GM23338 (cell line): ENCODE measurements around the gene ZNF823. TPM values are rescaled to one million over a fixed set of nuclear protein-coding genes. Genes with fewer than 3 reads are reported as not detected.
A peak's percentile ranks its signal among the peaks of the same experiment; 100 is the strongest.

ENCODE experiments used
- ATAC-seq: fragments of 200-7000 bp; cut with Tn5 transposase; 3 replicates; pipeline ENCODE4 v1.9.1; 2020
- DNase-seq: peaks from one replicate; pipeline ENCODE4 v3.0.0-alpha.2; 2015; ENCODE audit warnings: low spot score
- H2AFZ ChIP-seq: fragments of 200-600 bp; sonication (generic); 2 replicates; pipeline ENCODE4 v1.8.0; 2016; ENCODE audit warnings: antibody characterized with exemption, mild to moderate bottlenecking, moderate library complexity
- H3F3A ChIP-seq: fragments of 200-600 bp; sonication (generic); replicated peaks from 2 replicates; pipeline ENCODE4 v1.8.0; 2017; ENCODE audit warnings: antibody characterized with exemption, mixed run types, low read depth
- H3K27ac ChIP-seq: fragments of 200-600 bp; sonication (generic); 2 replicates; pipeline ENCODE4 v1.6.1; 2016; ENCODE audit warnings: low read depth
- H3K27me3 ChIP-seq: fragments of 200-600 bp; sonication (generic); 2 replicates; pipeline ENCODE4 v1.8.0; 2016; ENCODE audit warnings: mild to moderate bottlenecking, mixed run types, moderate library complexity; ENCODE audit not compliant: insufficient read depth
- H3K36me3 ChIP-seq: fragments of 200-600 bp; sonication (generic); 2 replicates; pipeline ENCODE4 v1.8.0; 2016; ENCODE audit warnings: mild to moderate bottlenecking; ENCODE audit not compliant: insufficient read depth
- H3K4me1 ChIP-seq: fragments of 200-600 bp; sonication (generic); 2 replicates; pipeline ENCODE4 v1.8.0; 2016; ENCODE audit warnings: mild to moderate bottlenecking, moderate library complexity; ENCODE audit not compliant: insufficient read depth
- H3K4me2 ChIP-seq: fragments of 200-600 bp; sonication (generic); 2 replicates; pipeline ENCODE4 v1.7.1; 2017; ENCODE audit warnings: mixed run types
- H3K4me3 ChIP-seq: fragments of 200-600 bp; sonication (generic); 2 replicates; pipeline ENCODE4 v1.6.1; 2016; ENCODE audit warnings: mixed run types
- H3K79me2 ChIP-seq: fragments of 200-600 bp; sonication (generic); replicated peaks from 2 replicates; pipeline ENCODE4 v1.8.0; 2017; ENCODE audit warnings: mild to moderate bottlenecking; ENCODE audit not compliant: insufficient read depth
- H3K9me2 ChIP-seq: fragments of 200-600 bp; sonication (generic); 2 replicates; pipeline ENCODE4 v1.8.0; 2017; ENCODE audit not compliant: insufficient read depth
- H4K20me1 ChIP-seq: fragments of 200-600 bp; sonication (generic); replicated peaks from 2 replicates; pipeline ENCODE4 v1.8.0; 2017; ENCODE audit warnings: mild to moderate bottlenecking; ENCODE audit not compliant: insufficient read depth
- H3K27ac Mint-ChIP-seq: 2 replicates; pipeline ENCODE4 v1.8.0; 2020; ENCODE audit warnings: inconsistent platforms, mild to moderate bottlenecking, moderate library complexity, mixed read lengths
- H3K27me3 Mint-ChIP-seq: 3 replicates; pipeline ENCODE4 v1.8.0; 2022; ENCODE audit warnings: low read depth, mild to moderate bottlenecking, moderate library complexity, mixed read lengths, inconsistent platforms; ENCODE audit not compliant: insufficient read depth, poor library complexity
- H3K36me3 Mint-ChIP-seq: 3 replicates; pipeline ENCODE4 v1.8.0; 2021; ENCODE audit warnings: low read depth, mild to moderate bottlenecking, inconsistent platforms, moderate library complexity, mixed read lengths
- H3K4me1 Mint-ChIP-seq: 3 replicates; pipeline ENCODE4 v1.8.0; 2020; ENCODE audit warnings: mild to moderate bottlenecking, inconsistent platforms, mixed read lengths
- H3K4me3 Mint-ChIP-seq: 3 replicates; pipeline ENCODE4 v1.8.0; 2021; ENCODE audit warnings: moderate library complexity, mild to moderate bottlenecking, inconsistent platforms, mixed read lengths
- H3K9me3 Mint-ChIP-seq: 3 replicates; pipeline ENCODE4 v1.8.0; 2020; ENCODE audit warnings: moderate library complexity, mild to moderate bottlenecking, inconsistent platforms, mixed read lengths
- CREB1 ChIP-seq: fragments of 250-450 bp; sonication (Bioruptor Pico); IDR thresholded peaks from 2 replicates; pipeline ENCODE4 v1.5.0; 2020; ENCODE audit warnings: low read depth, mild to moderate bottlenecking, moderate library complexity
- EZH2phosphoT487 ChIP-seq: fragments of 200-600 bp; sonication (generic); IDR thresholded peaks from one replicate; pipeline ENCODE4 v1.8.1; 2018; ENCODE audit warnings: antibody characterized with exemption; ENCODE audit not compliant: unreplicated experiment
- POLR2AphosphoS5 ChIP-seq: IDR thresholded peaks from 2 replicates; pipeline ENCODE4 v1.6.1; 2016; ENCODE audit warnings: antibody characterized with exemption, low read depth
- STAT1 ChIP-seq: IDR thresholded peaks from one replicate; pipeline ENCODE4 v1.6.1; 2016; ENCODE audit warnings: antibody characterized with exemption; ENCODE audit not compliant: unreplicated experiment
- ZNF114 ChIP-seq: fragments of 250-450 bp; sonication (Bioruptor Pico); IDR thresholded peaks from 2 replicates; pipeline ENCODE4 v1.5.0; 2020; ENCODE audit warnings: mild to moderate bottlenecking, moderate library complexity
- ZNF331 ChIP-seq: fragments of 250-450 bp; sonication (Bioruptor Pico); IDR thresholded peaks from 2 replicates; pipeline ENCODE4 v1.5.0; 2020; ENCODE audit warnings: low read depth, mild to moderate bottlenecking, moderate library complexity
- long read RNA-seq: library from polyadenylated mRNA; unstranded; transcript quantifications from one replicate; pipeline ENCODE4 v2.0.0, GENCODE V29; 2020; ENCODE audit not compliant: unreplicated experiment
- polyA plus RNA-seq: library from polyadenylated mRNA; unstranded; fragments of >200 nt; fragmentation: Nextera tagmentation; extraction: Ambion mirVana; gene quantifications from 2 replicates; pipeline ENCODE4 v1.2.1, GENCODE V29; 2016
- total RNA-seq: library from RNA; depleted of rRNA; stranded (reverse); fragments of >200 nt; shearing (Covaris generic); gene quantifications from 2 replicates; pipeline ENCODE4 v1.2.3, GENCODE V29; 2014; rRNA removed
- TF ChIP-seq, protein P1 (sequence below): IDR thresholded peaks from one replicate; pipeline ENCODE4 v1.6.1; 2018; ENCODE audit warnings: antibody characterized with exemption; ENCODE audit not compliant: unreplicated experiment

ZNF823 gene
- 3.0 and 7.1 TPM in 2 replicates for total RNA-seq
- polyA plus RNA-seq, result 1.0 and 1.3 TPM in 2 replicates
- long read RNA-seq, partial matches to known transcripts, result 0 of 2 reads
- long read RNA-seq, other reads (novel, unspliced or antisense), result 1 of 2 reads

DNA sequence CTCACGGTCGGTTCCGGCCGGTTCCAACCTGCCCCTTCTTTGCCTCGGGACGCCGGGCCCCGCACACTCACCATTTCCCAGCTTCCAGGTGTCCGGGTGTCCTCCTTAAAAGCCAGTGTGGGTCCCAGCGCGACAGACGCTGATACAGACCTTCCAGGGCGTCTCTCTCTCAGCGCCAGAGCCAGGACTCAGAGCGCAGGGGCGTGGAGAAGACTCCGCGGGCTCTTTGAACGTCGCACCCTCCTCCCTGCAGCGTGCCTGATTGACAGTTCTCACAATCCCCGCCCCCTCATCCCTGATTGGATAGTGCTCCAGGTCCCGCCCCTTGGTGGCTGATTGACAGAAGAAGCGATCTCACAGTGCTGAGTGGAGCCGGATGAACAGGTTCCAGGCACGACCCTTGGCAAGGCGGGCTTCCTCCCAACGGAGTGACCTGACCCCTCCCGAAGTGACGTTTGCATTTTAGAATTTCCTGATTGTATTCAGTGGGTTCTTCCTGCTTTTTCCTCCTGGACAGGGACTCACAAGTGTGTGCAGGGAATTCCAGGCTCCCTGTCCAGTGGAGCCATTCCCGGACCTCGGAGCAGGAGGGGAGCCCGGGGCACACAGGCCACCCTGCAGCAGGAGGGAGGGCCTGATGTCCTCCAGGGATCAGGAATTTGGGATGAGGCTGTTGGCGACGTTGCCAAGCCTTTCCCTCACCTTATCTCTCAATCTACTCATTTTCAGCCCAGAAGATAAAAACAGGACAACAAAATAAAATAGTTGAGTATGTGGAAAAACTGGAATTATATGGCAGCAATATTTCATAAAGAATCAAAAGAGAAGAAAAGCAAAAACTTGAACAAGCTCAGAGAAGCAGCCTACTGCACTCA, at the start of gene ZNF823:
Gene ZNF823 (minus strand): TSS at position 201 of the 875 bp plus-strand sequence. CDS start 127 bp downstream, at position 74.
- Histone ChIP-seq H3K27me3 (peaks cover 47% of the 10 kb centered on the region), H2AFZ (peak within 1 kb of the TSS; percentile 99), H3K4me1 (no peaks in the 10 kb centered on the region), H3K9me2 (0 out of 2 replicates have a peak, but pooled peaks cover 3% of the 10 kb centered on the region), H3K4me2 (peak within 1 kb of the TSS; percentile 95), H3K27ac (no peak within 1 kb of the TSS), H3F3A (no peaks in the 10 kb centered on the region), H3K4me3 (peak within 1 kb of the TSS; percentile 90), H3K79me2 (no peaks in the 10 kb centered on the region), H4K20me1 (peaks cover 8% of the 10 kb centered on the region; the same call in 1 of the 2 replicates), H3K36me3 (no peaks in the 10 kb centered on the region)
- Mint-ChIP-seq H3K36me3 (no peaks in the 10 kb centered on the region), H3K4me3 (peak within 1 kb of the TSS; percentile 99), H3K27ac (peak within 1 kb of the TSS; percentile 86; the same call in 1 of the 2 replicates), H3K27me3 (peaks cover 25% of the 10 kb centered on the region), H3K9me3 (peaks cover 15% of the 10 kb centered on the region), H3K4me1 (peaks cover 4% of the 10 kb centered on the region; the same call in 2 of the 3 replicates)
- TF ChIP-seq ZNF331 (CRISPR knock-in tag) (no peak), POLR2AphosphoS5 (peak; percentile 71)
- peak; percentile 100 for DNase-seq
- ATAC-seq, result peak; percentile 92

DNA sequence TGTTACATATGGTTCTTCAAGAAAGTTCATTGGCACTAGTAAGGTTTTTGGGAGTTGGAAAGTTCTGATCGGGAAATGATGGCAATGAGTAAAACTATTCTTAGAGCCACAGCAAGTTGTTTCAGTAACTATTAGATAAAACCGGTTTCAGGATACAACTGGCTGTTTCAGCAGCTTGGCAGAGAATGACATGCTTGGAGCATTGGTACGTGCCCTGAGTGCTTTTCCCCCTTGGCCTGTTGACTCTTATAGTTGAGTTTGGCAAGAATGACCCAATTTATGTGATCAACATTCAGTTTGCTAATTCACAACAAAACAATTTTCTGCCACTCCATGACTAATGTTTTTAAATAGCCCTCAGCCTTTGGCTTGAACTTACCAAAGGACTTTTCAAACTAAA, 48.8 kb upstream of the ZNF823 start:
- no peaks in the 10 kb centered on the region for H3K4me1 ChIP-seq
- H3F3A ChIP-seq, result no peaks in the 10 kb centered on the region
- H3K9me3 Mint-ChIP-seq, result peaks cover 91% of the 10 kb centered on the region
- H3K9me2 ChIP-seq, result no peaks in the 10 kb centered on the region
- no peaks in the 10 kb centered on the region for H4K20me1 ChIP-seq
- no peak for ATAC-seq
- no peak overlapping the region for H3K27ac Mint-ChIP-seq
- H2AFZ ChIP-seq, result no peak overlapping the region
- H3K4me3 Mint-ChIP-seq, result no peak overlapping the region
- H3K4me1 Mint-ChIP-seq, result no peaks in the 10 kb centered on the region
- no peak overlapping the region for H3K4me3 ChIP-seq
- no peaks in the 10 kb centered on the region for H3K36me3 ChIP-seq
- H3K4me2 ChIP-seq, result no peak overlapping the region
- H3K27me3 ChIP-seq, result no peaks in the 10 kb centered on the region
- H3K79me2 ChIP-seq, result no peaks in the 10 kb centered on the region
- no peak for TF ChIP-seq ZNF331 (CRISPR knock-in tag)
- TF ChIP-seq CREB1 (CRISPR knock-in tag), result no peak
- TF ChIP-seq EZH2phosphoT487, result no peak
- DNase-seq, result no peak
- H3K27ac ChIP-seq, result no peak overlapping the region
- no peaks in the 10 kb centered on the region for H3K27me3 Mint-ChIP-seq
- peaks cover 8% of the 10 kb centered on the region; the same call in 2 of the 3 replicates for H3K36me3 Mint-ChIP-seq

DNA sequence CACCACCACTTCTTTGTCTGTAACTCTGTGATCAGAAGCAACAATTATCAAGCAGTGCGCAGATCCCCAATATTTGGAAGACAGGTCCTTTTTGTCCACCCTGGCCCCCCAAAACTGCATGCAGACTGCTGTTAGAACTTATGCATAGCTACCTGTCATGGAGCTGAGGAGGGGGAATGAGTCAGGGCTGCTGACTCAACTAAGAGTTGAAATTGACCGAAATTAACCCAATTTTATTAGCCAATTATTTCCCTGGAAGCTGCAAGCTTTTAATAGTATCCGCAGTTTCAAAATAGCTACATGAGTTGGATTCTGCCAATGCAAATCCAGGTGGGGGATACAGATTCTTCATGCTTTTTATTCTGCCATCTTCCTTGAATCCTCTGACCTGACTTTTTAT, 45.6 kb upstream of the ZNF823 start:
- H3K27me3 ChIP-seq, result no peaks in the 10 kb centered on the region
- no peaks in the 10 kb centered on the region for H3K4me1 Mint-ChIP-seq
- H3K36me3 Mint-ChIP-seq, result peaks cover 6% of the 10 kb centered on the region; the same call in 2 of the 3 replicates
- H3K27ac ChIP-seq, result no peak overlapping the region
- ATAC-seq (no peak), DNase-seq (no peak)
- TF ChIP-seq POLR2AphosphoS5 (no peak), STAT1 (no peak), ZNF114 (CRISPR knock-in tag) (no peak)
- TF ChIP-seq, protein P1, sequence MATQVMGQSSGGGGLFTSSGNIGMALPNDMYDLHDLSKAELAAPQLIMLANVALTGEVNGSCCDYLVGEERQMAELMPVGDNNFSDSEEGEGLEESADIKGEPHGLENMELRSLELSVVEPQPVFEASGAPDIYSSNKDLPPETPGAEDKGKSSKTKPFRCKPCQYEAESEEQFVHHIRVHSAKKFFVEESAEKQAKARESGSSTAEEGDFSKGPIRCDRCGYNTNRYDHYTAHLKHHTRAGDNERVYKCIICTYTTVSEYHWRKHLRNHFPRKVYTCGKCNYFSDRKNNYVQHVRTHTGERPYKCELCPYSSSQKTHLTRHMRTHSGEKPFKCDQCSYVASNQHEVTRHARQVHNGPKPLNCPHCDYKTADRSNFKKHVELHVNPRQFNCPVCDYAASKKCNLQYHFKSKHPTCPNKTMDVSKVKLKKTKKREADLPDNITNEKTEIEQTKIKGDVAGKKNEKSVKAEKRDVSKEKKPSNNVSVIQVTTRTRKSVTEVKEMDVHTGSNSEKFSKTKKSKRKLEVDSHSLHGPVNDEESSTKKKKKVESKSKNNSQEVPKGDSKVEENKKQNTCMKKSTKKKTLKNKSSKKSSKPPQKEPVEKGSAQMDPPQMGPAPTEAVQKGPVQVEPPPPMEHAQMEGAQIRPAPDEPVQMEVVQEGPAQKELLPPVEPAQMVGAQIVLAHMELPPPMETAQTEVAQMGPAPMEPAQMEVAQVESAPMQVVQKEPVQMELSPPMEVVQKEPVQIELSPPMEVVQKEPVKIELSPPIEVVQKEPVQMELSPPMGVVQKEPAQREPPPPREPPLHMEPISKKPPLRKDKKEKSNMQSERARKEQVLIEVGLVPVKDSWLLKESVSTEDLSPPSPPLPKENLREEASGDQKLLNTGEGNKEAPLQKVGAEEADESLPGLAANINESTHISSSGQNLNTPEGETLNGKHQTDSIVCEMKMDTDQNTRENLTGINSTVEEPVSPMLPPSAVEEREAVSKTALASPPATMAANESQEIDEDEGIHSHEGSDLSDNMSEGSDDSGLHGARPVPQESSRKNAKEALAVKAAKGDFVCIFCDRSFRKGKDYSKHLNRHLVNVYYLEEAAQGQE, result no peak
- no peak overlapping the region for H3K4me2 ChIP-seq
- H3K79me2 ChIP-seq, result no peaks in the 10 kb centered on the region
- no peak overlapping the region for H2AFZ ChIP-seq
- no peak overlapping the region for H3K27ac Mint-ChIP-seq
- peaks cover 15% of the 10 kb centered on the region for H3K36me3 ChIP-seq
- no peaks in the 10 kb centered on the region for H3K9me2 ChIP-seq
- no peaks in the 10 kb centered on the region for H4K20me1 ChIP-seq
- no peak overlapping the region for H3K4me3 Mint-ChIP-seq
- no peaks in the 10 kb centered on the region for H3K27me3 Mint-ChIP-seq
- H3K4me3 ChIP-seq, result no peak overlapping the region
- H3K9me3 Mint-ChIP-seq, result peaks cover 87% of the 10 kb centered on the region
- no peaks in the 10 kb centered on the region for H3K4me1 ChIP-seq
- H3F3A ChIP-seq, result no peaks in the 10 kb centered on the region
